Heart right ventricle (tissue), 16 donors: ENCODE results near the gene FAM171A2. TPM values are rescaled to one million over a fixed set of nuclear protein-coding genes. Genes with fewer than 3 reads are reported as not detected.

Experiments
- ATAC-seq, 8 donors: fragments of 200-7000 bp; cut with Tn5 transposase; one replicate each; pipeline ENCODE4 v1.9.1; 2020; ENCODE audit warnings: mild to moderate bottlenecking in 8 of 8, moderate library complexity in 8 of 8, moderate number of reproducible peaks in 1 of 8
- DNase-seq, 2 donors: peaks; one replicate each; pipeline ENCODE4 v3.0.0-alpha.2; 2020
- H3K27ac ChIP-seq, 10 donors: fragments of 200-600 bp; sonication (generic) in 2 of 10; one replicate each; pipeline versions ENCODE4 v1.5.0 to v1.8.0; 2020 to 2022; ENCODE audit warnings: mild to moderate bottlenecking in 3 of 10
- H3K27me3 ChIP-seq, 7 donors: fragments of 200-600 bp; one replicate each; pipeline ENCODE4 v1.8.0; 2021 to 2022; ENCODE audit warnings: mild to moderate bottlenecking in 2 of 7
- H3K36me3 ChIP-seq, 9 donors: fragments of 200-600 bp; sonication (generic) in 1 of 9; one replicate each; pipeline versions ENCODE4 v1.5.0 to v1.8.0; 2020 to 2022; ENCODE audit warnings: mild to moderate bottlenecking in 2 of 9
- H3K4me1 ChIP-seq, 9 donors: fragments of 200-600 bp; sonication (generic) in 1 of 9; one replicate each; pipeline versions ENCODE4 v1.5.0 to v1.8.0; 2020 to 2022; ENCODE audit warnings: mild to moderate bottlenecking in 4 of 9
- H3K4me3 ChIP-seq, 10 donors: fragments of 200-600 bp; sonication (generic) in 2 of 10; one replicate each; pipeline versions ENCODE4 v1.5.0 to v1.8.0; 2020 to 2022; ENCODE audit warnings: mild to moderate bottlenecking in 7 of 10, moderate library complexity in 2 of 10
- H3K9me3 ChIP-seq, 11 donors: fragments of 200-600 bp in 10 of 11; sonication (generic) in 2 of 11; one replicate each; pipeline versions ENCODE4 v1.5.0 to v1.8.0; 2013 to 2022; ENCODE audit warnings: mild to moderate bottlenecking in 2 of 11, control low read depth in 1 of 11, moderate library complexity in 1 of 11
- WGBS, 2 donors: extraction: QIAGEN DNeasy Blood & Tissue Kit; methylation state at CpG; one replicate each; pipeline ENCODE4 v1.1.7; 2013; ENCODE audit warnings: inconsistent platforms in 1 of 2; 5-methylcytosine and 5-hydroxymethylcytosine counted together
- intact Hi-C, 10 donors: fragments of 100-400 bp; cut with DNase I; formaldehyde crosslinking; loops; one replicate each; pipeline versions ENCODE4 v1.11.1 to v1.14.2; 2022
- polyA plus RNA-seq, 2 donors: library from polyadenylated mRNA; stranded (reverse); fragments of 200-250 nt; gene quantifications; one replicate each; pipeline ENCODE4 v1.2.3, GENCODE V29; 2013
- total RNA-seq, 10 donors: library from RNA; stranded (reverse); fragmentation: NEBNext Ultra II Directional in 3 of 10; extraction: Animal tissue kit (Norgen Biotek cat#: 25700) in 3 of 10; gene quantifications; one replicate each; pipeline versions ENCODE4 v1.2.1 to v1.2.4, GENCODE V29; 2021 to 2023
- TF ChIP-seq, protein P1 (sequence below), 9 donors: fragments of 200-600 bp; sonication (generic) in 2 of 9; IDR thresholded peaks; one replicate each; pipeline versions ENCODE4 v1.5.0 to v1.8.0; 2021 to 2022; ENCODE audit warnings: antibody characterized with exemption in 9 of 9, mild to moderate bottlenecking in 5 of 9, moderate library complexity in 1 of 9
- donor health status: Arrhythmogenic right ventricular cardiomyopathy.
- donor health status: ischemic (EF 13 %, LVEDD 7.1; RV severe dilation, severe dysfunction).
- donor health status: healthy with polysubstance abuse.
- donor health status: DM: no; HTN: yes; CAD: no.
- donor health status: DM: no; HTN: no; CAD: no.
- donor health status: ischemic (EF 25% LVEDD 6.9; RV normal size, moderate dysfunction).
- donor health status: ischemic (EF 25% LVEDD 5.7; RV mildly dilated, moderate dysfunction).
- donor health status: healthy.
- donor health status: DM: yes; HTN: yes; CAD: no.
- donor health status: Ischemic cardiomyopathy.
- donor health status: ischemic (EF 35%, LVEDD 5.7; RV mildly dilated, moderate dysfunction).
- donor health status: nonischemic (EF 11% LVEDD 7.7; RV severe dilation, severe dysfunction).
- donor health status: DM: yes; HTN: yes; CAD: no.
- donor health status: PGD.
- donor health status: ischemic (EF 29% LVEDD 5.4; RV normal size, mild dysfunction).
- donor health status: nonischemic (EF 23%, LVEDD 6.1; RV moderate dilation, normal function).

Gene FAM171A2
- total and polyA plus RNA-seq, 12 donors, result 0.25 to 0.95 (median 0.46) TPM

DNA sequence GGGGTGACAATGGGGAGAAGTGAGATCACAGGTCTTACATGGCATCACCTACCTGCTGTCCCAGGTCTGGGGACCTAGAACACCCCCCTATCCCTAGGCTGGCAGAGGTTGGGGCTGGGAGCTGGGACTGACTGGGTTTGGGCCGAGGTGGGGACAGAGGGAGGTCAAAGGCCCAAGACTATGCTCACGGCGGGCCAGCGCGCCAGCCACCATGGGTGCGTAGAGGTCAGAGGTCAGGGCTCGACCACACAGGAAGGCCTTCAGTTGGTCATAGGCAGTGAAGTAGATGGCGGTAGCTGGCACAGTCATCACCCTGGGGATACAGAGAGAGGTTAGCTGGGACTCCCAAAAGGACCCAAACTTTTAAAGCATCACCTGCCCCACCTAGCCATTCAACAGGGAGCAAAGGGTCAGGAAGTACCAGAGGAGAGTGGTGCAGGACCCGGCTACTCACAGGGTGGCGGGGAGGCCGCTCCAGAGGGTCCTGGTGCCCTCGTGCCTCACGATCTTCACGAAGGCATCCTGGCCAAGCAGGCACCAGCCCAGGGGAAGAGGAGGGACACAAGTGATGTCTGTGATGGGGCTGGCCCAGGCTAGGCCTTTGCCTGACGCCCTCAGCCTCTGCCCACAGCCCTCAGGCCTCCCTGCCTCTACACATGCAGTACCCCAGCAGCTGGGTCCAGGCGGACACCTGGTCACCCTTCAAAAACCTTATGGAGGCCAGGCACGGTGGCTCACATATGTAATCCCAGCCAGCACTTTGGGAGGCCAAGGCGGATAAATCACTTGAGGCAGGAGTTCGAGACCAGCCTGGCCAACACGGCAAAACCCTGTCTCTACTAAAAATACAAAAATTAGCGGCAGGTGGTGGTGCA, 42.2 kb downstream of the FAM171A2 start:
- H3K36me3 ChIP-seq, result peaks cover 0 to 38% (median 24%) of the 10 kb centered on the region in 9 donors
- TF ChIP-seq, protein P1, sequence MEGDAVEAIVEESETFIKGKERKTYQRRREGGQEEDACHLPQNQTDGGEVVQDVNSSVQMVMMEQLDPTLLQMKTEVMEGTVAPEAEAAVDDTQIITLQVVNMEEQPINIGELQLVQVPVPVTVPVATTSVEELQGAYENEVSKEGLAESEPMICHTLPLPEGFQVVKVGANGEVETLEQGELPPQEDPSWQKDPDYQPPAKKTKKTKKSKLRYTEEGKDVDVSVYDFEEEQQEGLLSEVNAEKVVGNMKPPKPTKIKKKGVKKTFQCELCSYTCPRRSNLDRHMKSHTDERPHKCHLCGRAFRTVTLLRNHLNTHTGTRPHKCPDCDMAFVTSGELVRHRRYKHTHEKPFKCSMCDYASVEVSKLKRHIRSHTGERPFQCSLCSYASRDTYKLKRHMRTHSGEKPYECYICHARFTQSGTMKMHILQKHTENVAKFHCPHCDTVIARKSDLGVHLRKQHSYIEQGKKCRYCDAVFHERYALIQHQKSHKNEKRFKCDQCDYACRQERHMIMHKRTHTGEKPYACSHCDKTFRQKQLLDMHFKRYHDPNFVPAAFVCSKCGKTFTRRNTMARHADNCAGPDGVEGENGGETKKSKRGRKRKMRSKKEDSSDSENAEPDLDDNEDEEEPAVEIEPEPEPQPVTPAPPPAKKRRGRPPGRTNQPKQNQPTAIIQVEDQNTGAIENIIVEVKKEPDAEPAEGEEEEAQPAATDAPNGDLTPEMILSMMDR (IDR thresholded peaks at IDR 0.05), result no peak
- peaks cover 9 to 36% (median 29%) of the 10 kb centered on the region in 9 donors for H3K4me1 ChIP-seq
- ATAC-seq (no peak), DNase-seq (no peak)
- peaks cover 0 to 18% (median 13%) of the 10 kb centered on the region in 7 donors for H3K27me3 ChIP-seq
- no peak overlapping the region for H3K4me3 ChIP-seq
- no peak overlapping the region for H3K27ac ChIP-seq
- no peaks in the 10 kb centered on the region for H3K9me3 ChIP-seq
- 88 to 90% methylated on average over 21 of the region's 21 CpGs for whole genome bisulfite sequencing, 2 donors
- intact Hi-C loops, result loop anchor here in 6 of 10 donors (5.0 kb wide), 4 partner anchors 39 to 109 kb away; partner anchors contain the start of gene UBTF (in 1 of the 6)

DNA sequence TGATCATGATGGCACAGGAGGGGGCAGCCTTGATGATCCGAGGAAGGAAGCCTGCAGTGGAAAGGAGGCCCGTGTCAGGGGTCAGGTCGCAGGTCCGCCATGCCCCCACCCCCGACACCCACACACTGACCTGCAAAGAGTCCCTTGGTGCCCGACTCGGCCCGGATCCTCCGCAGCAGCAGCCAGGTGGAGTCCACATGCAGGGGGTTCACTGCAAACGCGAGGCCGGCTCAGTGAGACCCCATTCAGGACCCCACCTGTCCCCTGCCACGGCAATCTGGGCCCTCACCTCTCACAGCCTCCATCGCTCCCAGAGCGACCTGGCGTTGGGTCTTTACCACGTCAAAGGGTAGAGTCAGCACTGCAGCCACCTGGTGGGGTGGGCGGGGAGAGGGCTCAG, 43.6 kb downstream of the FAM171A2 start:
- Histone ChIP-seq H3K4me3 (no peak overlapping the region), H3K27ac (no peak overlapping the region), H3K36me3 (peaks cover 0 to 38% (median 24%) of the 10 kb centered on the region in 9 donors), H3K9me3 (no peaks in the 10 kb centered on the region), H3K27me3 (peaks cover 5 to 33% (median 26%) of the 10 kb centered on the region in 7 donors), H3K4me1 (peaks cover 4 to 26% (median 18%) of the 10 kb centered on the region in 9 donors)
- WGBS, 2 donors, result 81 to 88% methylated on average over 18 of the region's 18 CpGs
- TF ChIP-seq, protein P1 (IDR thresholded peaks at IDR 0.05), result no peak
- DNase-seq (no peak), ATAC-seq (no peak)
- intact Hi-C loops, result loop anchor here in 6 of 10 donors (5.0 kb wide), 4 partner anchors 38 to 108 kb away; partner anchors contain the start of gene UBTF (in 1 of the 6)

DNA sequence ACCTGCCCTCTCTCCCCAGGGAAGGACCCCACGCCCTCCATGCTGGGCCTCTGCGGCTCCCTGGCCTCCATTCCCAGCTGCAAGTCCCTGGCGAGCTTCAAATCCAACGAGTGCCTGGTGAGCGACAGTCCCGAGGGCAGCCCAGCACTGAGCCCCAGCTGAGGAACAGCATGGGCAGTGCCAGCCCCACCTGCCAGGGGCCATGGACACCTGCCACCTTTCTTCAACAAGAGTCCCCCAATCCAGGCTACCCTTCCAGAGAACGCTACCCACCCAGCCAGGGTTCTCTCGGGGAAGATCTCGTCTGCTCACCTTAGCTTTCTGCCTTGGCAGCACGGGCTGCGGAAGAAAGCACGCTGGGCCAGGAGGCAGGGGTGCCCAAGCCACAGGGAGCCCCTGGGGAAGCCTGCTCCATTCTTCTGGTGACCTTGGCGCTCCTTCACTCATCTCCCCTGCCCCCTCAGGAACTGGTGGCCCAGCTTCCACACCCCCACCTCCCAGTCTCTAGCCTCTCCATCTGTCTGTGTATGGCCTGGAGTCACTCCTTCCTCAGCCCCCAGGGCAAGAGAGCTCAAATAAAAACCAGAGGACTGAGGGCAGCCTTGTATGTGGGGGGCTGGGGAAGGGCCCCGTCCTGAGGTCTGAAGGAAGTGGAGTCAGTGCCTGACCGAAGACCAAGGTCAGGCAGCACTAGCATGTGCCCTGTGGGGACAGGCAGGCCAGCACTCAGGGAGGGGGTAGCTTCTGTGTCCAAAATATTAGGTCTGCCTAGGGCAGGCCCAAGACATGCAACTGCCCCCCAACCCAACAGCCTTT, 45.4 kb downstream of the FAM171A2 start:
- intact Hi-C loops, result no loop called here
- Histone ChIP-seq H3K27ac (no peak overlapping the region), H3K27me3 (peaks cover 15 to 50% (median 44%) of the 10 kb centered on the region in 7 donors), H3K4me3 (no peak overlapping the region), H3K4me1 (peaks cover 4 to 23% (median 15%) of the 10 kb centered on the region in 9 donors), H3K36me3 (peaks cover 0 to 38% (median 24%) of the 10 kb centered on the region in 9 donors), H3K9me3 (no peaks in the 10 kb centered on the region)
- TF ChIP-seq, protein P1 (IDR thresholded peaks at IDR 0.05), result no peak
- WGBS, 2 donors, result 77 to 78% methylated on average over 15 of the region's 15 CpGs
- DNase-seq (no peak), ATAC-seq (peak in 4 of 8 donors; percentile 3 to 23 (median 12))

DNA sequence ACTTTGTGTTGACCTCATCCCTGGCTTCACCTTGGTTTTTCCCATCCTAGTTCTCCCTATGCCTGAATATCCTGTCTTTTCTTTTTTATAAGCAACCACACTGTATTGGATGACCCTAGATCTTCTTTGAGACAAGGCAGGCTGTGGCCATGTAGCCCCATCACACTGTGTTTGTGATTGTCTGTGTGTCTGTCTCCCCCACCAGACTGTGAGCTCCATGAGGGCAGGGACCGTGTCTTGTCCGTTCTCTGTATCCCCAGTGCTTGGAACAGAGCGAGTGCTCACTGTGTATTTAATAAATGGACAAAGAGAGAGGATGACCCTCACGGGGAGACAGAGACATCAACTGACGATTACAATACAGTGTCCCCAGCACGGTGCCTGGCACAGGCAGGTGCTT, 46.1 kb downstream of the FAM171A2 start:
- TF ChIP-seq, protein P1 (IDR thresholded peaks at IDR 0.05), result no peak
- H3K4me3 ChIP-seq, result no peak overlapping the region
- no peak overlapping the region for H3K27ac ChIP-seq
- DNase-seq, result no peak
- H3K4me1 ChIP-seq, result peaks cover 4 to 16% (median 8%) of the 10 kb centered on the region in 9 donors
- intact Hi-C loops, result no loop called here
- peaks cover 0 to 37% (median 24%) of the 10 kb centered on the region in 9 donors for H3K36me3 ChIP-seq
- no peak for ATAC-seq
- 83 to 87% methylated on average over 6 of the region's 6 CpGs for WGBS, 2 donors
- peaks cover 15 to 57% (median 51%) of the 10 kb centered on the region in 7 donors for H3K27me3 ChIP-seq
- H3K9me3 ChIP-seq, result no peaks in the 10 kb centered on the region
